Testis (tissue), 2 donors: ENCODE results near the gene GMDS.

Experiments used
- CTCF ChIP-seq, 3 experiments: fragments of 450-650 bp in 2 of 3; fragments of 200-600 bp in 1 of 3; sonication (generic) in 1 of 3; IDR thresholded peaks; one replicate each; pipeline ENCODE4 v1.5.1; 2016 to 2019; ENCODE audit warnings: antibody characterized with exemption in 3 of 3, mild to moderate bottlenecking in 2 of 3, moderate library complexity in 1 of 3
- POLR2A ChIP-seq: fragments of 450-650 bp; IDR thresholded peaks from one replicate; pipeline ENCODE4 v1.6.1; 2017; ENCODE audit warnings: antibody characterized with exemption, mild to moderate bottlenecking, moderate library complexity

GRCh38 chr6:1809291-1809988 is 436.0 kb downstream of the GMDS start:
- TF ChIP-seq CTCF (IDR thresholded peaks at IDR 0.05) (no peak), POLR2A (no peak)
